Right renal pelvis (tissue), 4 donors: ENCODE measurements around the gene SPAST. TPM values are rescaled to one million over a fixed set of nuclear protein-coding genes. Genes with fewer than 3 reads are reported as not detected.
"Not testable (repeated sequence)": the region's sequence is repeated elsewhere in the genome, so short reads cannot be mapped to it uniquely, and the experiment has no call there.

Experiments used
- DNase-seq, 4 donors: peaks; one replicate each; pipeline ENCODE4 v3.0.0-alpha.2; 2013; ENCODE audit warnings: low read depth in 4 of 4, low spot score in 3 of 4, missing footprints in 1 of 4
- polyA plus RNA-seq, 4 donors: library from polyadenylated mRNA; unstranded; fragments of 120-200 nt; gene quantifications; one replicate each; pipeline ENCODE4 v1.2.1, GENCODE V29; 2013; ENCODE audit not compliant: insufficient read length in 4 of 4

Gene SPAST
- polyA plus RNA-seq, 4 donors: 28.2 to 37.7 (median 32.8) TPM

- no peak for DNase-seq
Observed at GRCh38 chr2:32119161-32119560, 55.8 kb downstream of the SPAST start.

- no peak for DNase-seq
Observed at GRCh38 chr2:32124660-32125059, 61.3 kb downstream of the SPAST start.

- no peak for DNase-seq
Observed at GRCh38 chr2:32128636-32129035, 65.3 kb downstream of the SPAST start.

GRCh38 chr2:32129086-32129485 lies 65.7 kb downstream of the SPAST start:
- DNase-seq: no peak

GRCh38 chr2:32135409-32135808 lies 72.1 kb downstream of the SPAST start:
- peak in 1 of 4 donors; percentile 1 for DNase-seq

GRCh38 chr2:32136097-32136496 lies 72.7 kb downstream of the SPAST start:
- no peak for DNase-seq

- DNase-seq: not testable (repeated sequence)
Observed at GRCh38 chr2:32151544-32151943, 88.2 kb downstream of the SPAST start.

DNA sequence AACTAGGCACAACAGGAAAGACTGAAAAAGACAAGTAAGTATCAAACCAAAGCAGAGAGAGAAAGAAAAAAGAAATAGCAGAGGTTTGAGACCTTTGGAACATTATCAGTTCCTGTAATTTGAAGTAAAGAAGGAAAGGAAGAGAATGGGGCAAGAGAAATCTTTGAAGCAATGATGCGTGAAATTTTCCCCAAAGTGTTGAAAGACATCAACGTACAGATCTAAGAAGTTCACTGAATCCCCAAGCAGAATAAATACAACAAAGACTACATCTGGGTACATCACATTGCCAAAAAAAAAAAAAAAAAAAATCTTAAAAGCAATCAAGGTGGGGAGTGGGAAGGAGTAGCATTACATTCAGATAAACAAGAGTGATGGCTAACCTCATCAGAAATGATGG lies 96.3 kb downstream of the SPAST start:
- no peak for DNase-seq

GRCh38 chr2:32161296-32161695 lies 97.9 kb downstream of the SPAST start:
- no peak for DNase-seq

GRCh38 chr2:32164254-32164653 lies 100.9 kb downstream of the SPAST start:
- not testable (repeated sequence) for DNase-seq

- DNase-seq: not testable (repeated sequence)
Observed at GRCh38 chr2:32165027-32165347, 101.6 kb downstream of the SPAST start.

DNA sequence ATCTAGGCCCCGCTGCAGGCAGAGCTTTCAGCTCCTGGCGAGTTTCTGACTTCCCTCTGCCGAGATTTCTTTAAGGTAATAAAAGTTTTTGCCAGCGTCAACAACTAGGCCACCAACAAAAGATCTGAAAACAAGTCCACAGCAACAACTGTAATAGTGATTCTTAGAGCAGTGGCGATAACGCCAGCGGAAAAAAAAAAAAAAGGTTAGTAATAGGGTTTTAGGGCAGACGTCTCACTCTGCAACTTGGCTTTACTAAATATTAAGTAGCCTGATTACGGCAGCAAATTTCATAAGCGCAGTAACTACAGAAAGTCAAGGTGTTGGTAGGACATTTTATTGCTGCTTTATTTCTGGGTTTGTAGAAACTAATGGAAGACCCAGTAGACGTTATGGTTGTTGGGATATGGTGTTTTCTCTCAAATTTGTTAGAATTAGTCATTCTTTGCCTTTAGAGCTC lies 102.8 kb downstream of the SPAST start:
- no peak for DNase-seq

DNA sequence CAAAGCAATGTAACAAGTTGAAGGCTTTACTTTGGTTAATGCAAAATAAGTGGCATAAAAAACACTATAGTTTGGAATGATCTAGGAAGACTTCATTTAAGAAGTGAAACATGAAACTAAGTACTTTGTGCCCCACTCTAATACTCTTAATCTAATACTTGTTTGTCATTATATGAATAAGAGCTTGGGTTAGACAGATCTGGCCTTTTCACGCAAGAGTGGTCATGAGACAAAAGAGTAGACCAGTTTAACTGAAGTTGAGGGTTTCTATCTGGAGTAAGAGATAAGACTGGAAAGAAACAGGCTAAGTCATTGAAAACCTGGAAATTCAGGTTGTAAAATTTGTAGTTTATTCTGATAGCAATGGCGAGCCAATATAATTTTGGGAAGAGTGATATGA lies 105.2 kb downstream of the SPAST start:
- no peak for DNase-seq

- no peak for DNase-seq
Observed at GRCh38 chr2:32172870-32173269, 109.5 kb downstream of the SPAST start.

DNA sequence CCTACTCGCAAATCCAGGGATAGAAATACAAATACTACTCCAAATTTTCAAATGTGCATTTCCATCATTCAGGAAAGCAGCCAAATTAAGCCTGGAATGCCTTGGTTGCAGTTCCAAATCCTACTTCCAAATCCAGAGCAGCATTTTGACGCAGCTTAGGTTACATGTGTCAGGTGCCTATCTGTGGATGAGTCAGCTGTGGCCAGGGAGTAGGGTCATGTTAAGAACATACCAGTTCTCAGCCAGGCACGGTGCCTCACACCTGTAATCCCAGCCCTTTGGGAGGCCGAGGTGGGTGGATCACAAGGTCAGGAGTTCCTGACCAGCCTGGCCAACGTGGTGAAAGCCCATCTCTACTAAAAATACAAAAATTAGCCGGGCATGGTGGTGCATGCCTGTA lies 119.3 kb downstream of the SPAST start:
- DNase-seq: no peak

- no peak for DNase-seq
Observed at GRCh38 chr2:32189011-32189410, 125.7 kb downstream of the SPAST start.

GRCh38 chr2:32192418-32192817 lies 129.1 kb downstream of the SPAST start:
- no peak for DNase-seq

- no peak for DNase-seq
Observed at GRCh38 chr2:32200814-32201213, 137.5 kb downstream of the SPAST start.

DNA sequence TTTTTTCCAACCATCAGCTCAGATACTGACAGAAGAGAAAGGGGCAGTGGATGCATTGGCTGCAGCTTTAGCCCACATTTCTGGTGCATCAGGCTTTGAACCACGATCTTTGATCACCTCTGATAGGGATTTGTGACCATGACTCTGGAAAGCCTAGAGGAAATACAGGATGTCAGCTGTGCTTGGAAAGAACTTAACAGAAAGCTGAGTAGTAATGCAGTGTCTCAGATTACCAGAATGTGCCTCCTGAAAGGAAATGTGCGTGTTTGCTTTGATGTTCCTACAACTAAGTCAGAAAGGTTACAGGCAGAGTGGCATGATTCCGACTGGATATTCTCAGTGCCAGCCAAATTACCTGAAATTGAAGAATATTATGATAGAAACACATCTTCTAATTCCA lies 140.1 kb downstream of the SPAST start:
- DNase-seq: not testable (repeated sequence)
